ENCODE results near the gene IGSF3. TPM values are rescaled to one million over a fixed set of nuclear protein-coding genes. Genes with fewer than 3 reads are reported as not detected.
A peak's percentile ranks its signal among the peaks of the same experiment; 100 is the strongest.

Gene IGSF3
- total RNA-seq, 4 donors from 2014 or later = 42.2 to 60.0 (median 55.4) TPM

DNA sequence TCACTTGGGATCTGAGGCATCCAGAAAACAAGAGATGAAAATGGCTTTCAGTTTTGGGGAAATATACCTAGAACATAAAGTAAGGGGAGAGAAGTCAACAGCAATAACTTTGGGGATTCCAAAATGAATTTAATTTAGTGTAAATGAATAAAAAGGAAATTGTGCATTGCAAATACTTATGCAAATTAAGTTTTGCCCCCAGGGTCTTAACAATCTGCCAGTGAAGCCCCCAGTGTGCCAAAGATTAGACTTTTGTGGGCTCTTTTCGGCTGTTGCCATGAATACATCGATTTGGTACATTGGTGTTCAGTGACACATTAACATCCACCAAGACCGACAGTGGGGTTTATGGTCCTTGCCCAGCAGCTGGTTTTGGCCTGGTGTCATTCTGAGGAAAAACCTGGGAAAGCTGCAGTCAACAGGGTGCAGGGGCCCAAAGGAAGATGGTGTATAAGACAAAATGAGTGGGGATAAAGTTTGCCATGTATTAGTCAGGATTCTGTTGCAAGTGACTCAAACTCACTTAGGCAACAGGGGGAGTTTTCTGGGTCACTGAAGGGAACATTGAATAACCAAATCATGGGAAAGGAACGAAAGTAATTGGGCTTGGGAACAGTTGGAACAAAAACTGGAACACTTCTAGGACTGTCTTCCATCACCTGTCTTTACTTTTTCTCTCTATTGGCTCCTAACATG is 30.2 kb upstream of the IGSF3 start:
- peak overlapping the region in 1 of 4 donors; percentile 86 for H3K27ac ChIP-seq
- H3K4me1 ChIP-seq = peaks cover 13 to 56% (median 20%) of the 10 kb centered on the region in 3 donors
- H3K4me3 ChIP-seq = no peak overlapping the region
- no peaks in the 10 kb centered on the region for H3K36me3 ChIP-seq
- no peak for DNase-seq
- 75 to 79% methylated on average over 4 of the region's 4 CpGs for WGBS, 2 donors
- intact Hi-C loops (cut with DNase I) = no loop called here
- TF ChIP-seq POLR2A (IDR thresholded peaks at IDR 0.05) = no peak
- TF ChIP-seq CTCF (IDR thresholded peaks at IDR 0.05) = no peak
- H3K27me3 ChIP-seq = no peaks in the 10 kb centered on the region
- no peaks in the 10 kb centered on the region for H3K9me3 ChIP-seq

GRCh38 chr1:116694524-116694923 is 27.0 kb upstream of the IGSF3 start:
- intact Hi-C loops (cut with DNase I) = no loop called here
- WGBS, 2 donors = 36 to 40% methylated on average over 3 of the region's 3 CpGs
- Histone ChIP-seq H3K36me3 (no peaks in the 10 kb centered on the region), H3K9me3 (no peaks in the 10 kb centered on the region), H3K27me3 (no peaks in the 10 kb centered on the region), H3K4me3 (no peak overlapping the region), H3K4me1 (peaks cover 13 to 79% (median 20%) of the 10 kb centered on the region in 3 donors), H3K27ac (peak overlapping the region; percentile 79 to 86 (median 80))
- DNase-seq = no peak
- TF ChIP-seq POLR2A (IDR thresholded peaks at IDR 0.05) (no peak), CTCF (IDR thresholded peaks at IDR 0.05) (no peak)

DNA sequence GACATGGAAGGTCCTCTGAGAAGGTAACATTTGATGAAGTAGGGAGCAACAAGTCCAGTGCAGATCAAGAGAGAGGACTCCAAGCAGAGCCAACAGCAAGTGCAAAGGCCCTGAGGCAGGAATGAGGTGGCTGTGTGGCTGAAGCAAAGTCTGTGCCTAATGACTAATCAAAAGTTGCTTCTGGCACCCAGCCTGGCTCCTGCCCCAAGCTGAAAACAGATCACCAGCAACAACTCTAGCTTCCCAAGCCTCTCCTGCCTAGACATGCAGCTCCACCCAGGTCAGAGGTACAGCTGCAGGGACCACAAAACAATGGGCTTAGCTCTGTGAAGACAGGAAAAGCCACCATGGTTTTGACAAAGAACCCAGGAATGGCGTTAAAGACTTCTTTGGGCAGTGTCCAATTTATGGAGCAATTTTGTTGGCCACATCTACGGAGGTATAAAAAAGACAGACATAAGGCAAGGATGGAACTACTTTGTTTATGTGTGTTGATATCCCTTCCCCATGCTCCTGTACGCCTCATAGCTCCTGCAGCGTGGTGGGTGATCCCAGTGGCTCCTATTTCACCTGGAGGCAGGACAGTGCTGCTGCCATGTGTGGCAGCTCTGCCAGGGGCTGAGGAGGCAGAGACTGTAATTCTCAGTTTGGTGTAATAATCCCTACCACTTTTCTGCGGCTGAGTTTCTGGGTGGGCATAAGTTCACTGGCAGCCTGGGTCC is 26.4 kb upstream of the IGSF3 start:
- Histone ChIP-seq H3K4me3 (no peak overlapping the region), H3K27ac (peak overlapping the region; percentile 79 to 86 (median 80)), H3K36me3 (no peaks in the 10 kb centered on the region), H3K27me3 (no peaks in the 10 kb centered on the region), H3K4me1 (peaks cover 13 to 79% (median 20%) of the 10 kb centered on the region in 3 donors), H3K9me3 (no peaks in the 10 kb centered on the region)
- peak; percentile 6 for DNase-seq
- WGBS, 2 donors = 36 to 49% methylated on average over 5 of the region's 5 CpGs
- intact Hi-C loops (cut with DNase I) = no loop called here
- TF ChIP-seq CTCF (IDR thresholded peaks at IDR 0.05) (no peak), POLR2A (IDR thresholded peaks at IDR 0.05) (no peak)

- Histone ChIP-seq H3K4me3 (no peak overlapping the region), H3K9me3 (no peaks in the 10 kb centered on the region), H3K4me1 (peaks cover 13 to 77% (median 20%) of the 10 kb centered on the region in 3 donors), H3K36me3 (no peaks in the 10 kb centered on the region), H3K27ac (peak overlapping the region in 2 of 4 donors; percentile 50 to 86), H3K27me3 (no peaks in the 10 kb centered on the region)
- DNase-seq = no peak
- WGBS, 2 donors = 50 to 69% methylated on average over 3 of the region's 3 CpGs
- intact Hi-C loops (cut with DNase I) = no loop called here
- TF ChIP-seq POLR2A (IDR thresholded peaks at IDR 0.05) (no peak), CTCF (IDR thresholded peaks at IDR 0.05) (no peak)
Measured at GRCh38 chr1:116692879-116693278, 25.3 kb upstream of the IGSF3 start.

GRCh38 chr1:116690849-116691406 is 23.4 kb upstream of the IGSF3 start:
- no peak for TF ChIP-seq CTCF (IDR thresholded peaks at IDR 0.05)
- TF ChIP-seq POLR2A (IDR thresholded peaks at IDR 0.05) = no peak
- Histone ChIP-seq H3K4me1 (peaks cover 13 to 66% (median 20%) of the 10 kb centered on the region in 3 donors), H3K27ac (no peak overlapping the region), H3K4me3 (no peak overlapping the region), H3K9me3 (no peaks in the 10 kb centered on the region), H3K27me3 (no peaks in the 10 kb centered on the region), H3K36me3 (no peaks in the 10 kb centered on the region)
- no peak for DNase-seq
- 23 to 25% methylated on average over 3 of the region's 3 CpGs for WGBS, 2 donors
- intact Hi-C loops (cut with DNase I) = no loop called here

Measured in esophagus squamous epithelium (tissue), 5 donors.